HepG2 (cell line): ENCODE results near the gene C2orf80. TPM values are rescaled to one million over a fixed set of nuclear protein-coding genes. Genes with fewer than 3 reads are reported as not detected.

Experiments
- ATF3 ChIP-seq: sonication (generic); formaldehyde crosslinking; IDR thresholded peaks from 2 replicates; pipeline ENCODE4 v1.4.0; 2020; ENCODE audit warnings: missing genetic modification reagents
- CREM ChIP-seq, 2 experiments: sonication (generic) in 1 of 2; formaldehyde crosslinking in 1 of 2; IDR thresholded peaks; 2 replicates each; pipeline versions ENCODE4 v1.4.0 to v1.6.1; 2016 to 2020; ENCODE audit warnings: antibody characterized with exemption in 1 of 2, mild to moderate bottlenecking in 1 of 2, missing genetic modification reagents in 1 of 2
- ELF1 ChIP-seq: sonication (generic); formaldehyde crosslinking; IDR thresholded peaks from 2 replicates; pipeline ENCODE4 v1.4.0; 2020; ENCODE audit warnings: missing genetic modification reagents
- GMEB2 ChIP-seq: IDR thresholded peaks from 2 replicates; pipeline ENCODE4 v1.6.1; 2016; ENCODE audit warnings: missing biosample characterization, missing genetic modification reagents, low read depth
- HDAC6 ChIP-seq: fragments of 200-600 bp; sonication (generic); IDR thresholded peaks from 2 replicates; pipeline ENCODE4 v1.7.0; 2017; ENCODE audit warnings: mild to moderate bottlenecking, antibody characterized with exemption, low read length, low read depth
- IRF9 ChIP-seq: sonication (generic); formaldehyde crosslinking; IDR thresholded peaks from 2 replicates; pipeline ENCODE4 v1.8.0; 2022; ENCODE audit warnings: missing genetic modification reagents, mild to moderate bottlenecking, borderline replicate concordance
- PAWR ChIP-seq: sonication (generic); formaldehyde crosslinking; IDR thresholded peaks from 2 replicates; pipeline ENCODE4 v1.4.0; 2020; ENCODE audit warnings: missing genetic modification reagents, mild to moderate bottlenecking, borderline replicate concordance
- SETDB1 ChIP-seq: sonication (generic); formaldehyde crosslinking; IDR thresholded peaks from 2 replicates; pipeline ENCODE4 v1.5.1; 2020; ENCODE audit warnings: missing genetic modification reagents, mild to moderate bottlenecking, borderline replicate concordance
- SRSF1 ChIP-seq: fragments of 200-400 bp; formaldehyde crosslinking; optimal IDR thresholded peaks from 2 replicates; pipeline ENCODE3; 2017; ENCODE audit warnings: mild to moderate bottlenecking, low read depth, low read length, moderate library complexity
- U2AF1 ChIP-seq: fragments of 200-400 bp; formaldehyde crosslinking; optimal IDR thresholded peaks from 2 replicates; pipeline ENCODE3; 2017; ENCODE audit warnings: mild to moderate bottlenecking, low read depth, low read length
- ZNF101 ChIP-seq: sonication (generic); formaldehyde crosslinking; IDR thresholded peaks from 2 replicates; pipeline ENCODE4 v1.4.0; 2020; ENCODE audit warnings: mild to moderate bottlenecking, low read depth, missing genetic modification reagents, borderline replicate concordance
- ZNF18 ChIP-seq: sonication (generic); formaldehyde crosslinking; IDR thresholded peaks from 2 replicates; pipeline ENCODE4 v1.8.0; 2022; ENCODE audit warnings: mild to moderate bottlenecking, missing genetic modification reagents; ENCODE audit not compliant: insufficient replicate concordance
- ZNF383 ChIP-seq: sonication (generic); formaldehyde crosslinking; IDR thresholded peaks from 2 replicates; pipeline ENCODE4 v1.4.0; 2020; ENCODE audit warnings: missing genetic modification reagents, mild to moderate bottlenecking, borderline replicate concordance
- ZNF546 ChIP-seq: sonication (generic); formaldehyde crosslinking; conservative IDR thresholded peaks from 2 replicates; pipeline ENCODE4 v1.8.1; 2023; ENCODE audit warnings: mild to moderate bottlenecking, missing genetic modification reagents
- ZNF616 ChIP-seq: sonication (generic); formaldehyde crosslinking; IDR thresholded peaks from 2 replicates; pipeline ENCODE4 v1.5.0; 2020; ENCODE audit warnings: low read depth, mild to moderate bottlenecking, missing genetic modification reagents
- ZNF768 ChIP-seq: sonication (generic); formaldehyde crosslinking; IDR thresholded peaks from 2 replicates; pipeline ENCODE4 v1.4.0; 2020; ENCODE audit warnings: missing genetic modification reagents
- polyA plus RNA-seq, 8 experiments: library from polyadenylated mRNA; depleted of rRNA in 3 of 8; stranded (reverse) in 7 of 8; unstranded in 1 of 8; fragments of >200 nt; fragmentation: Illumina TruSeq in 4 of 8; extraction: Trizol in 4 of 8; gene quantifications; 2 replicates each; pipeline versions ENCODE4 v1.2.1 to v1.2.3, GENCODE V29; 2011 to 2016; ENCODE audit warnings: low read depth in 4 of 8, missing spikeins in 1 of 8, mixed read lengths in 1 of 8; ENCODE audit not compliant: insufficient read depth in 1 of 8
- total RNA-seq, 5 experiments: library from RNA; depleted of rRNA; stranded (reverse); fragments of >200 nt; fragmentation: Illumina TruSeq; extraction: Trizol; gene quantifications; 2 replicates each; pipeline ENCODE4 v1.2.3, GENCODE V29; 2016; ENCODE audit warnings: low read depth in 1 of 5
- TF ChIP-seq, protein P1 (sequence below): IDR thresholded peaks from 2 replicates; pipeline ENCODE4 v1.6.1; 2016; ENCODE audit warnings: low read depth
- TF ChIP-seq, protein P2 (sequence below): sonication (generic); formaldehyde crosslinking; IDR thresholded peaks from 2 replicates; pipeline ENCODE4 v1.4.0; 2020; ENCODE audit warnings: missing genetic modification reagents

C2orf80 gene
- total and polyA plus RNA-seq, 2 of the 13 experiments (the other 11 are each of a cell fraction or from before 2014, with no cell fraction given): not detected

- TF ChIP-seq ZNF101 (CRISPR knock-in tag) (no peak), ZNF383 (no peak), U2AF1 (no peak), IRF9 (0 out of 2 replicates have a peak, but pooled peaks have one; percentile 26), ZNF768 (CRISPR knock-in tag) (no peak), ATF3 (CRISPR knock-in tag) (no peak), PAWR (CRISPR knock-in tag) (no peak), GMEB2 (CRISPR knock-in tag) (no peak), ELF1 (no peak), CREM (IDR thresholded peaks at IDR 0.05) (0 out of 2 replicates have a peak, but pooled peaks have one; percentile 16), CREM (CRISPR knock-in tag; IDR thresholded peaks at IDR 0.05) (no peak), ZNF18 (CRISPR knock-in tag) (no peak), HDAC6 (no peak), SRSF1 (no peak), ZNF616 (CRISPR knock-in tag) (no peak), ZNF546 (CRISPR knock-in tag) (no peak), SETDB1 (CRISPR knock-in tag) (no peak)
- TF ChIP-seq, protein P1, sequence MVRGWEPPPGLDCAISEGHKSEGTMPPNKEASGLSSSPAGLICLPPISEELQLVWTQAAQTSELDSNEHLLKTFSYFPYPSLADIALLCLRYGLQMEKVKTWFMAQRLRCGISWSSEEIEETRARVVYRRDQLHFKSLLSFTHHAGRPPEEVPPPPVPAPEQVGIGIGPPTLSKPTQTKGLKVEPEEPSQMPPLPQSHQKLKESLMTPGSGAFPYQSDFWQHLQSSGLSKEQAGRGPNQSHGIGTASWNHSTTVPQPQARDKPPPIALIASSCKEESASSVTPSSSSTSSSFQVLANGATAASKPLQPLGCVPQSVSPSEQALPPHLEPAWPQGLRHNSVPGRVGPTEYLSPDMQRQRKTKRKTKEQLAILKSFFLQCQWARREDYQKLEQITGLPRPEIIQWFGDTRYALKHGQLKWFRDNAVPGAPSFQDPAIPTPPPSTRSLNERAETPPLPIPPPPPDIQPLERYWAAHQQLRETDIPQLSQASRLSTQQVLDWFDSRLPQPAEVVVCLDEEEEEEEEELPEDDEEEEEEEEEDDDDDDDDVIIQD: 0 out of 2 replicates have a peak, but pooled peaks have one; percentile 29
- TF ChIP-seq, protein P2, sequence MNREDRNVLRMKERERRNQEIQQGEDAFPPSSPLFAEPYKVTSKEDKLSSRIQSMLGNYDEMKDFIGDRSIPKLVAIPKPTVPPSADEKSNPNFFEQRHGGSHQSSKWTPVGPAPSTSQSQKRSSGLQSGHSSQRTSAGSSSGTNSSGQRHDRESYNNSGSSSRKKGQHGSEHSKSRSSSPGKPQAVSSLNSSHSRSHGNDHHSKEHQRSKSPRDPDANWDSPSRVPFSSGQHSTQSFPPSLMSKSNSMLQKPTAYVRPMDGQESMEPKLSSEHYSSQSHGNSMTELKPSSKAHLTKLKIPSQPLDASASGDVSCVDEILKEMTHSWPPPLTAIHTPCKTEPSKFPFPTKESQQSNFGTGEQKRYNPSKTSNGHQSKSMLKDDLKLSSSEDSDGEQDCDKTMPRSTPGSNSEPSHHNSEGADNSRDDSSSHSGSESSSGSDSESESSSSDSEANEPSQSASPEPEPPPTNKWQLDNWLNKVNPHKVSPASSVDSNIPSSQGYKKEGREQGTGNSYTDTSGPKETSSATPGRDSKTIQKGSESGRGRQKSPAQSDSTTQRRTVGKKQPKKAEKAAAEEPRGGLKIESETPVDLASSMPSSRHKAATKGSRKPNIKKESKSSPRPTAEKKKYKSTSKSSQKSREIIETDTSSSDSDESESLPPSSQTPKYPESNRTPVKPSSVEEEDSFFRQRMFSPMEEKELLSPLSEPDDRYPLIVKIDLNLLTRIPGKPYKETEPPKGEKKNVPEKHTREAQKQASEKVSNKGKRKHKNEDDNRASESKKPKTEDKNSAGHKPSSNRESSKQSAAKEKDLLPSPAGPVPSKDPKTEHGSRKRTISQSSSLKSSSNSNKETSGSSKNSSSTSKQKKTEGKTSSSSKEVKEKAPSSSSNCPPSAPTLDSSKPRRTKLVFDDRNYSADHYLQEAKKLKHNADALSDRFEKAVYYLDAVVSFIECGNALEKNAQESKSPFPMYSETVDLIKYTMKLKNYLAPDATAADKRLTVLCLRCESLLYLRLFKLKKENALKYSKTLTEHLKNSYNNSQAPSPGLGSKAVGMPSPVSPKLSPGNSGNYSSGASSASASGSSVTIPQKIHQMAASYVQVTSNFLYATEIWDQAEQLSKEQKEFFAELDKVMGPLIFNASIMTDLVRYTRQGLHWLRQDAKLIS: no peak
Observed at GRCh38 chr2:208175069-208175839, 14.6 kb downstream of the C2orf80 start (continued).
